Endothelial cell of umbilical vein (primary cell): ENCODE data around the gene MMD. TPM values are rescaled to one million over a fixed set of nuclear protein-coding genes. Genes with fewer than 3 reads are reported as not detected.

Source experiments
- BruUV-seq: library from RNA; stranded (reverse); fragments of 400-500 nt; replicated peaks from 2 replicates; lab custom pipeline; 2021; lab: Mats Ljungman, UMichigan
- CTCF ChIA-PET: fragments of 300-600, 350-600 bp; sonication (Branson Sonifier 250); formaldehyde crosslinking; loops from one replicate; lab custom pipeline; 2021; ENCODE audit warnings: antibody characterized with exemption, inconsistent platforms; lab: Charles Lee
- POLR2A ChIA-PET: fragments of 300-600, 350-600 bp; sonication (Branson Sonifier 250); formaldehyde crosslinking; loops from one replicate; lab custom pipeline; 2021; ENCODE audit warnings: antibody characterized with exemption, inconsistent platforms; lab: Charles Lee
- DNase-seq: peaks from one replicate; pipeline ENCODE4 v3.0.0-alpha.2; 2011; ENCODE audit warnings: low read depth, low spot score
- FAIRE-seq: peaks from 2 replicates; lab custom pipeline; 2011; peaks lifted over from hg19 to GRCh38; lab: Jason Lieb, UNC
- H2AFZ ChIP-seq: 2 replicates; pipeline ENCODE4 v1.6.0; 2012; ENCODE audit warnings: low read depth, low read length, control low read depth, inconsistent platforms
- H3K27ac ChIP-seq: 2 replicates; pipeline ENCODE4 v1.5.1; 2011; ENCODE audit warnings: low read depth, mild to moderate bottlenecking, control low read depth, low read length, moderate library complexity; ENCODE audit not compliant: insufficient read depth
- H3K27me3 ChIP-seq, 2 experiments: 2 replicates each; pipeline versions ENCODE4 v1.6.0 to v1.6.1; 2011; ENCODE audit warnings: low read length in 2 of 2, mixed read lengths in 1 of 2; ENCODE audit not compliant: control insufficient read depth in 2 of 2, insufficient read depth in 2 of 2
- H3K36me3 ChIP-seq, 2 experiments: 2 replicates in 1 of 2; 3 replicates in 1 of 2; pipeline ENCODE4 v1.5.1; 2011; ENCODE audit warnings: low read length in 2 of 2, mild to moderate bottlenecking in 1 of 2, moderate library complexity in 1 of 2; ENCODE audit not compliant: control insufficient read depth in 2 of 2, insufficient read depth in 2 of 2; ENCODE audit errors: extremely low read depth in 1 of 2
- H3K4me1 ChIP-seq: 3 replicates; pipeline ENCODE4 v1.5.1; 2011; ENCODE audit warnings: mild to moderate bottlenecking, low read length; ENCODE audit not compliant: control insufficient read depth, insufficient read depth; ENCODE audit errors: extremely low read depth
- H3K4me2 ChIP-seq: 2 replicates; pipeline ENCODE4 v1.6.1; 2011; ENCODE audit warnings: low read length, control low read depth, mixed read lengths; ENCODE audit not compliant: insufficient read depth
- H3K4me3 ChIP-seq, 3 experiments: fragments of 200-600 bp in 1 of 3; sonication (generic), shearing (Covaris generic) in 1 of 3; replicated peaks in 1 of 3; 2 replicates each; pipeline ENCODE4 v1.5.1; 2011 to 2016; ENCODE audit warnings: control low read depth in 3 of 3, low read length in 3 of 3, mild to moderate bottlenecking in 2 of 3, inconsistent platforms in 1 of 3, low read depth in 1 of 3, moderate library complexity in 1 of 3; ENCODE audit not compliant: insufficient read depth in 1 of 3
- H3K79me2 ChIP-seq: 2 replicates; pipeline ENCODE4 v1.6.0; 2012; ENCODE audit warnings: low read length, inconsistent platforms; ENCODE audit not compliant: control insufficient read depth, insufficient read depth
- H3K9ac ChIP-seq: replicated peaks from 2 replicates; pipeline ENCODE3; 2011; ENCODE audit warnings: low read length, control low read depth; ENCODE audit not compliant: insufficient read depth; ENCODE audit errors: extremely low read depth
- H3K9me1 ChIP-seq: replicated peaks from 3 replicates; pipeline ENCODE4 v1.6.0; 2011; ENCODE audit warnings: mild to moderate bottlenecking, low read length; ENCODE audit not compliant: control insufficient read depth, insufficient read depth; ENCODE audit errors: extremely low read depth
- H3K9me3 ChIP-seq: replicated peaks from 2 replicates; pipeline ENCODE4 v1.5.1; 2012; ENCODE audit warnings: low read length, inconsistent platforms; ENCODE audit not compliant: control insufficient read depth, insufficient read depth
- H4K20me1 ChIP-seq: replicated peaks from 2 replicates; pipeline ENCODE3; 2011; ENCODE audit warnings: mild to moderate bottlenecking, low read length; ENCODE audit not compliant: control insufficient read depth, insufficient read depth; ENCODE audit errors: extremely low read depth
- CTCF ChIP-seq, 2 donors: IDR thresholded peaks; 1 replicate in 1 of 2; 2 replicates in 1 of 2; pipeline ENCODE4 v1.5.1; 2011; ENCODE audit warnings: low read length in 2 of 2, mild to moderate bottlenecking in 2 of 2, moderate library complexity in 2 of 2, control low read depth in 1 of 2, inconsistent platforms in 1 of 2, low read depth in 1 of 2; ENCODE audit not compliant: insufficient read depth in 1 of 2; ENCODE audit errors: extremely low read depth in 1 of 2
- EZH2 ChIP-seq: IDR thresholded peaks from 2 replicates; pipeline ENCODE4 v1.6.1; 2012; ENCODE audit warnings: borderline replicate concordance, low read depth, mild to moderate bottlenecking, moderate library complexity, low read length, inconsistent platforms; ENCODE audit not compliant: severe bottlenecking
- FOS ChIP-seq: IDR thresholded peaks from 2 replicates; pipeline ENCODE4 v1.6.1; 2011; ENCODE audit warnings: mild to moderate bottlenecking, low read length, moderate library complexity, borderline replicate concordance; ENCODE audit not compliant: insufficient read depth
- GATA2 ChIP-seq: IDR thresholded peaks from 2 replicates; pipeline ENCODE4 v1.7.0; 2011; ENCODE audit warnings: low read depth, mild to moderate bottlenecking, moderate library complexity, mixed read lengths, low read length; ENCODE audit not compliant: insufficient read length, insufficient read depth
- dilution Hi-C: fragments of 300-500 bp; cut with MboI; formaldehyde crosslinking; loops from one replicate; pipeline ENCODE4 v1.15.0; 2019; ENCODE audit warnings: low sequenced_read_pairs; ENCODE audit not compliant: extremely low pct_ligation_motif_present
- intact Hi-C: fragments of 100-400 bp; cut with micrococcal nuclease; formaldehyde crosslinking; loops from one replicate; pipeline ENCODE4 v1.10.0; 2022
- polyA plus RNA-seq, 4 experiments: library from polyadenylated mRNA; depleted of rRNA in 3 of 4; stranded (reverse) in 3 of 4; unstranded in 1 of 4; fragments of >200 nt; gene quantifications; 2 replicates each; pipeline versions ENCODE4 v1.2.1 to v1.2.3, GENCODE V29; 2011 to 2012; ENCODE audit warnings: missing spikeins in 1 of 4
- total RNA-seq: library from RNA; stranded (reverse); gene quantifications from 2 replicates; pipeline ENCODE4 v1.2.3, GENCODE V29; 2021

Gene MMD
- total and polyA plus RNA-seq, 2 donors (not counting 3 experiments of a cell fraction or from before 2014, with no cell fraction given), result 5.6 to 9.3 TPM

- Histone ChIP-seq H3K9me3 (no peaks in the 10 kb centered on the region), H3K4me1 (peaks cover 7% of the 10 kb centered on the region), H3K27me3 (no peaks in the 10 kb centered on the region), H3K79me2 (no peaks in the 10 kb centered on the region), H3K9me1 (no peaks in the 10 kb centered on the region), H3K27ac (no peak overlapping the region), H3K36me3 (no peaks in the 10 kb centered on the region), H3K4me3 (no peak overlapping the region), H4K20me1 (no peaks in the 10 kb centered on the region), H2AFZ (no peak overlapping the region), H3K9ac (no peak overlapping the region), H3K4me2 (no peak overlapping the region)
- BruUV-seq, result no TSS peak
- TF ChIP-seq FOS (peak; percentile 16), CTCF (IDR thresholded peaks at IDR 0.05; ENCODE audit: extremely low read depth in 1 of 2, insufficient read depth in 1 of 2, low read depth in 1 of 2, low read length in 2 of 2) (no peak), EZH2 (no peak), GATA2 (peak; percentile 8)
- POLR2A ChIA-PET, result interaction anchor here (0.6 kb wide), 1 partner anchor 342 kb away, joined by 4 read pairs; no protein-coding TSS in a partner anchor
- CTCF ChIA-PET, result interaction anchor here (0.7 to 2.1 kb wide), 6 partner anchors 9 to 462 kb away, joined by 3 to 8 read pairs (median 4); no protein-coding TSS in a partner anchor
- FAIRE-seq (peak; percentile 42), DNase-seq (peak; percentile 53)
- intact Hi-C loops (no loop called here), dilution Hi-C loops (no loop called here)
Observed at GRCh38 chr17:55433629-55434422, 12.2 kb upstream of the MMD start.
